Astrocyte (in vitro differentiated cells and primary cell): ENCODE data around the gene CCN6. TPM values are rescaled to one million over a fixed set of nuclear protein-coding genes. Genes with fewer than 3 reads are reported as not detected.
"Not testable (repeated sequence)": the region's sequence is repeated elsewhere in the genome, so short reads cannot be mapped to it uniquely, and the experiment has no call there.

Source experiments
- DNase-seq: peaks from one replicate; pipeline ENCODE4 v3.0.0-alpha.2; 2010; ENCODE audit warnings: low read depth
- FAIRE-seq: peaks from 2 replicates; lab custom pipeline; 2011; peaks lifted over from hg19 to GRCh38; lab: Jason Lieb, UNC
- H2AFZ ChIP-seq: 2 replicates; pipeline ENCODE4 v1.6.0; 2012; ENCODE audit warnings: low read depth, low read length, inconsistent platforms
- H3K27ac ChIP-seq: 2 replicates; pipeline ENCODE4 v1.5.1; 2011; ENCODE audit warnings: low read depth, low read length, inconsistent platforms
- H3K27me3 ChIP-seq: 2 replicates; pipeline ENCODE4 v1.6.0; 2011; ENCODE audit warnings: low read length, inconsistent platforms; ENCODE audit not compliant: insufficient read depth
- H3K36me3 ChIP-seq: 2 replicates; pipeline ENCODE4 v1.5.1; 2011; ENCODE audit warnings: low read length, inconsistent platforms; ENCODE audit not compliant: insufficient read depth
- H3K4me1 ChIP-seq: 2 replicates; pipeline ENCODE4 v1.5.1; 2011; ENCODE audit warnings: low read length, inconsistent platforms; ENCODE audit not compliant: insufficient read depth
- H3K4me2 ChIP-seq: 2 replicates; pipeline ENCODE4 v1.6.0; 2012; ENCODE audit warnings: low read length, inconsistent platforms
- H3K4me3 ChIP-seq: 2 replicates; pipeline ENCODE4 v1.5.1; 2011; ENCODE audit warnings: low read depth, mild to moderate bottlenecking, low read length, inconsistent platforms; ENCODE audit not compliant: insufficient read depth
- H3K79me2 ChIP-seq: 2 replicates; pipeline ENCODE4 v1.6.0; 2012; ENCODE audit warnings: mild to moderate bottlenecking, low read length, inconsistent platforms; ENCODE audit not compliant: insufficient read depth
- H3K9ac ChIP-seq: 2 replicates; pipeline ENCODE4 v1.6.0; 2012; ENCODE audit warnings: mild to moderate bottlenecking, low read length, inconsistent platforms
- H3K9me3 ChIP-seq: 2 replicates; pipeline ENCODE4 v1.5.1; 2012; ENCODE audit warnings: low read depth, mild to moderate bottlenecking, low read length, inconsistent platforms; ENCODE audit not compliant: insufficient read depth
- H4K20me1 ChIP-seq: 2 replicates; pipeline ENCODE4 v1.6.0; 2012; ENCODE audit warnings: low read length, inconsistent platforms; ENCODE audit not compliant: insufficient read depth
- H3K27ac Mint-ChIP-seq: one replicate; pipeline ENCODE4 v1.8.0; 2021; ENCODE audit warnings: mild to moderate bottlenecking, mixed read lengths; ENCODE audit not compliant: unreplicated experiment
- H3K27me3 Mint-ChIP-seq: one replicate; pipeline ENCODE4 v1.8.0; 2021; ENCODE audit warnings: low read depth, mixed read lengths; ENCODE audit not compliant: unreplicated experiment
- H3K36me3 Mint-ChIP-seq: one replicate; pipeline ENCODE4 v1.8.0; 2021; ENCODE audit warnings: low read depth, mixed read lengths; ENCODE audit not compliant: unreplicated experiment
- H3K4me1 Mint-ChIP-seq: one replicate; pipeline ENCODE4 v1.8.0; 2021; ENCODE audit warnings: low read depth, mixed read lengths; ENCODE audit not compliant: unreplicated experiment
- H3K4me3 Mint-ChIP-seq: one replicate; pipeline ENCODE4 v1.8.0; 2021; ENCODE audit warnings: mild to moderate bottlenecking, moderate library complexity, mixed read lengths; ENCODE audit not compliant: unreplicated experiment
- H3K9me3 Mint-ChIP-seq: one replicate; pipeline ENCODE4 v1.8.0; 2021; ENCODE audit warnings: mild to moderate bottlenecking, mixed read lengths; ENCODE audit not compliant: unreplicated experiment
- CTCF ChIP-seq: IDR thresholded peaks from 2 replicates; pipeline ENCODE4 v1.5.1; 2011; ENCODE audit warnings: low read depth, mild to moderate bottlenecking, inconsistent platforms, low read length, moderate library complexity; ENCODE audit not compliant: insufficient read depth
- EZH2 ChIP-seq: IDR thresholded peaks from 2 replicates; pipeline ENCODE4 v1.6.1; 2012; ENCODE audit warnings: mild to moderate bottlenecking, low read length, inconsistent platforms; ENCODE audit not compliant: insufficient read depth
- total RNA-seq: library from RNA; stranded (reverse); gene quantifications from 2 replicates; pipeline ENCODE4 v1.2.1, GENCODE V29; 2021

The CCN6 gene
- total RNA-seq, 1 donor from 2014 or later = not detected

GRCh38 chr6:112049026-112049799 lies 4.7 kb upstream of the CCN6 start:
- no peak for FAIRE-seq
- TF ChIP-seq EZH2 (no peak), CTCF (no peak)
- Histone ChIP-seq H3K4me2 (no peak overlapping the region), H3K4me1 (peaks cover 17% of the 10 kb centered on the region), H3K9me3 (no peaks in the 10 kb centered on the region), H3K9ac (no peak overlapping the region), H4K20me1 (no peaks in the 10 kb centered on the region), H3K4me3 (no peak overlapping the region), H2AFZ (no peak overlapping the region), H3K79me2 (no peaks in the 10 kb centered on the region), H3K27ac (no peak overlapping the region), H3K36me3 (no peaks in the 10 kb centered on the region), H3K27me3 (no peaks in the 10 kb centered on the region)
- H3K4me3 Mint-ChIP-seq = no peak overlapping the region
- peaks cover 6% of the 10 kb centered on the region for H3K9me3 Mint-ChIP-seq
- H3K4me1 Mint-ChIP-seq = peaks cover 19% of the 10 kb centered on the region
- peaks cover 2% of the 10 kb centered on the region for H3K36me3 Mint-ChIP-seq
- H3K27ac Mint-ChIP-seq = no peak overlapping the region
- peaks cover 2% of the 10 kb centered on the region for H3K27me3 Mint-ChIP-seq
- no peak for DNase-seq

GRCh38 chr6:112049996-112050395 lies 3.9 kb upstream of the CCN6 start:
- Histone ChIP-seq H3K4me2 (no peak overlapping the region), H2AFZ (no peak overlapping the region), H3K9me3 (no peaks in the 10 kb centered on the region), H3K4me1 (peaks cover 11% of the 10 kb centered on the region), H3K9ac (no peak overlapping the region), H3K4me3 (no peak overlapping the region), H3K27me3 (no peaks in the 10 kb centered on the region), H3K36me3 (no peaks in the 10 kb centered on the region), H4K20me1 (no peaks in the 10 kb centered on the region), H3K79me2 (no peaks in the 10 kb centered on the region), H3K27ac (no peak overlapping the region)
- Mint-ChIP-seq H3K9me3 (peaks cover 6% of the 10 kb centered on the region), H3K36me3 (peaks cover 2% of the 10 kb centered on the region), H3K27ac (no peak overlapping the region), H3K4me1 (peaks cover 11% of the 10 kb centered on the region), H3K4me3 (no peak overlapping the region), H3K27me3 (peaks cover 2% of the 10 kb centered on the region)
- TF ChIP-seq CTCF = no peak
- no peak for TF ChIP-seq EZH2
- DNase-seq = no peak
- no peak for FAIRE-seq

GRCh38 chr6:112050429-112050828 lies 3.5 kb upstream of the CCN6 start:
- TF ChIP-seq EZH2 (no peak), CTCF (no peak)

GRCh38 chr6:112051251-112051740 lies 2.6 kb upstream of the CCN6 start:
- H3K27ac Mint-ChIP-seq, H3K9ac ChIP-seq, H3K79me2 ChIP-seq, H2AFZ ChIP-seq, H3K36me3 ChIP-seq, H3K27me3 Mint-ChIP-seq, H3K4me2 ChIP-seq, H3K4me3 Mint-ChIP-seq, H3K4me1 ChIP-seq, H3K9me3 ChIP-seq, H3K27ac ChIP-seq, H3K4me3 ChIP-seq, H3K36me3 Mint-ChIP-seq, DNase-seq, H4K20me1 ChIP-seq, H3K27me3 ChIP-seq, H3K4me1 Mint-ChIP-seq, FAIRE-seq, H3K9me3 Mint-ChIP-seq: not testable (repeated sequence)

More at GRCh38 chr6:112050429-112050828, 3.5 kb upstream of the CCN6 start:
- no peak for FAIRE-seq
- no peak overlapping the region for H3K9ac ChIP-seq
- Mint-ChIP-seq H3K4me3 (no peak overlapping the region), H3K9me3 (peaks cover 6% of the 10 kb centered on the region), H3K36me3 (peaks cover 2% of the 10 kb centered on the region), H3K27ac (no peak overlapping the region), H3K4me1 (peaks cover 7% of the 10 kb centered on the region), H3K27me3 (peaks cover 2% of the 10 kb centered on the region)
- no peak for DNase-seq
- no peaks in the 10 kb centered on the region for H4K20me1 ChIP-seq
- no peaks in the 10 kb centered on the region for H3K36me3 ChIP-seq
- H3K27ac ChIP-seq = no peak overlapping the region
- H3K27me3 ChIP-seq = no peaks in the 10 kb centered on the region
- no peaks in the 10 kb centered on the region for H3K9me3 ChIP-seq
- peaks cover 7% of the 10 kb centered on the region for H3K4me1 ChIP-seq
- no peaks in the 10 kb centered on the region for H3K79me2 ChIP-seq
- H2AFZ ChIP-seq = no peak overlapping the region
- no peak overlapping the region for H3K4me3 ChIP-seq
- H3K4me2 ChIP-seq = no peak overlapping the region
